Measurements from ENCODE around the gene KRT35.

Gene KRT35

DNA sequence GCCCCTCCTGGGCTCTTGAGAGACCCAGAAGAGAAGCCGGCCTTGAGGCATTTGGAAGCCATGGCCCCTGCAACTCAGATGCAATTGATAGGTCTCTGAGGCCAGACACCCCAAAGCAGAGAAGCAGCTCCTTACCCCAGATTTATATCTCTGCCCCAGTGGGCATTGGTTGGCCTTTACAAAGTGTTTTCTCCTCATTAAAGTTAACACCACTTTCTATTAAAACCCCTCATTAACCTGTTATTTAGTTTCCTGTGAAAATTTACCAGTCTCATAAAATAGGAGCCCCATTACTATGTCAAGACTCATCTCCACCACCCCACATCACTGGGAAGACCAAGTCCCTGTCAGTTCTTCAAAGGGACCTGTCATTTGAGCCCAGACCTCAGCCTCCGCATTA is at the start of gene KRT35:
Gene KRT35 (minus strand): TSS at position 116 of the 400 bp plus-strand sequence. CDS start 54 bp downstream, at position 62.
- no peak for DNase-seq

DNA sequence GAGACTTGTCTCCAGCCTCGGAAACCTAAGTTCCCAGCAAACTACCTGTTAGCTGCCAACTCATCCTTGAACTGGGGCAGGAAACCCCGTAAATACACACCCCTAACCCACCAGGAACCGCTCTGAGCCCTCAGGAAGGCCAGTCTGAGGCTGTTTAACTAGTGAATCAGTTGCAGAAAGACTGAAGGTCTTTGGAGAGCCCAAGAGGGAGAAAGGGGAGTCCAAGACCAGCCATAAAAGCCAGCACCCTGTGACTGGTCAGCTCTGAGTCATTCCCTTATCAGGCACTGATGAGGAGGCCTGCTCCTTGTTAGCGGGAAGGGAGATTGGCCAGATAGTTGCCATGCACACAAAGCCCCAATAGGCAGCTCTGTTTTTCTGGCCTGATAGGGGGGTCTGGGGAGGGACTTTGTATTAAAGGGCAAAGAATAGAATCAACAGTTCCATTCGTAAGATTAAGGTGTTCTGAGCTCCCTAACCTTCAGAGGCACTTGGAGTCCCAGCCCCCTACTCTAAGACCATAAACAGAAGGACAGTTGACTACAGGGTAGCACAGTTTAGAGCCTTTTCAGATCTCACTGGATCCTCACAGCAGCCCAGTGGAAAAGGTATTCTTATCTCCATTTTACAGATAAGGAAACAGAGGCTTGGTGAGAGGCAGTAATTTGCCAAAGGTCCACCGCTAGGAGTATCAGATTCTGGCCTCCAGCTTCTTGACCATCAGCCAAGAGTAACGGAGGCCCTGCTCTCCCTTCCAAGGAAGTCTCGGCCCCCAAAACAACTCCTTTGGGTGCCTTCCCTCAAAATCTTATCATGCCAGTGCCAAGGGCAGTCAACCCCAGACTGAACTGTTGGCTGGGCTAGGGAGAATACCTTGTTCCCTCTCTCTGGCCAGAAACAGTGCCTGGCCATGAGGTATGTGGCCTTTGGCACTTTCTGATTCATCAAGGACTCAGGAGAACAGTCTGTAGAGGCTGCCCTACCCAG is 49.4 kb upstream of the KRT35 start:
- no peak for DNase-seq

DNA sequence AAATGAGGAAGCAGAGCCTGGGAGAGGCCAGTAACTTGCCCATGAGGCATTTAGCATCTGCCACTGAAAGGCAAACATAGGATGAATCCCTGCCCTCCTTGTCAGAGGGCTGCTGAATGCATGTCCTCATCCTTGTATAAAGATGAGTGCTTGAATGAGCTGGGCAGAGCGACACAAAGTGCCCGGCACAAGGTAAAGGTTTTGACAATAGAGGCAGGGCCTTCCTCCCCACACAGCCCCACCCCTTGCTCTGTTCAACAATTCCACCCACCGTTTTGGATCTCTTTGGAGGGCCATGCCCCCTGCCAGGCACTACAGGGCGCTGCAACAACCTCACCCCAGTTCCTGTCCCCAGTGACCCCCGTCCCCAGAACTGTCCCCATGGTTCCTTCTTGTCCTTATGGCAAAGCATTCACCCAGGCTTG is 48.6 kb upstream of the KRT35 start:
- no peak for DNase-seq

- no peak for DNase-seq
These were observed 48.0 kb upstream of the KRT35 start for GRCh38 chr17:41528959-41529353.

GRCh38 chr17:41527063-41528023 is 46.4 kb upstream of the KRT35 start:
- no peak for DNase-seq

DNA sequence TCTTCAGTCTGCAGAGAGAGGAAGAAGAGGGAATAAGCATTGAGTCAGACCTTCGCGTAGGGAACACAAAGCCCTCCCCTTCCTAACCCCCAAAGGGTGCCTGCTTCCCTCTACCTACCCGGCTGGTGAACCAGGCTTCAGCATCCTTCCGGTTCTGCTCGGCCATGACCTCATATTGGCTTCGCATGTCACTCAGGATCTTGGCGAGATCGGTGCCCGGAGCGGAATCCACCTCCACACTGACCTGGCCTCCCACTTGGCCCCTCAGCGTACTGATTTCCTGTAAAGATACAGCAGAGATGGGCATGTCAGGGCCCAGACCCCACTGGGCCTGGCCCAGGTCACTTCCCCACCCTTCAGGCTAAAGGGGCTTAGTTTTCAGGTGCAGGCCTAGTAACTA is 43.3 kb upstream of the KRT35 start:
- no peak for DNase-seq

GRCh38 chr17:41523787-41524186 is 42.8 kb upstream of the KRT35 start:
- DNase-seq, result no peak

DNA sequence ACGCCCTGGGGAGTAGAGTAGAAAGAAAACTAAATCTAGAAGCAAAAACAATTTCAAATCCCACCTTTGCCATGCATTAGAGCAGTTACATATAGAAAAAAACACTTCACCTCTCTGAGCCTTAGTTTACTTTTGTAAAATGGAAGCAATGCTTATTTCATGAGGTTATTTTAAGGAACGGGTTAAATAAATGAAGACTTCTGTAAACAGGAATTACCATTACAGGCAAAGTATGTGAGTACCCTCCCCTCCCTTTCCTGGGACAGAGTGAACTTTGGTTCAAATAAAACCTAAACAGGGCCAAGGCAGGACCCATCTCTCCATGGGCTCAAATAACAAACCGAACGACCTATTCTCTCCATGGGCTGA is 42.3 kb upstream of the KRT35 start:
- DNase-seq, result no peak

GRCh38 chr17:41522301-41523224 is 41.6 kb upstream of the KRT35 start:
- no peak for DNase-seq

DNA sequence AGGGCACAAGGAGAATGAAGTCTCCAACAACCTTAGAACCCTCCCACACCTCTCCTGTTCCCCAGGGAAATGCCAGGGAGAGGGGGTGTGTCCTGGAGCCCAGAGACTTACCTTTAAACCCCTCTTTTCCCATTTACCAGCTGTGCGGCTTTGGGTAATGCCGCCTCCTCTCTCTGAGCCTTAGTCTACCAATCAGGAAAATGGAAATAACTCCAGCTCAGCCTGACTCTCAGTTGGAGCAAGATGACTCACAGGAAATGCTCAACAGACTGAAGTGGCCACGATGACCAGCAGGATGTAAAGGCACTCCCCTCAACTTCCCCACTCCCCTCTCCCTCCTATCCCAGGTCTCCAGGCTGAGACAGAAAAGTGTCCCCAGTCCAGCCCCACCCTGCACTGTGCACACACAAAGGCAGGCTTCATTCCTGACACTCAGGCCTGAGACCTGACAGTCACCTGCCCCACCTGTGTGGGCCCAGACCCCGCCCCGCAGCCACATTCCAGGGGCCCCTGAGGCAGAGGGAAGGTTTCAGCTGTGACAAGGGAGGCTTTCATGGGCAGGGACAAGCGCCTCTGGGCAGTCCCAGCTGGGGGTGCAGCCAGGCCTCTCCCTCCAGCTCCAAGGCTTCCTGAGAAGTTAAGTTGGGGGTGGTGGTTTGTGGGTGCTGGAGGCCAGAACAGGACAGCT is 40.8 kb upstream of the KRT35 start:
- no peak for DNase-seq

GRCh38 chr17:41520821-41521521 is 40.0 kb upstream of the KRT35 start:
- DNase-seq, result peak; percentile 70

- DNase-seq, result peak; percentile 77
These were observed 38.7 kb upstream of the KRT35 start for GRCh38 chr17:41519501-41520224.

DNA sequence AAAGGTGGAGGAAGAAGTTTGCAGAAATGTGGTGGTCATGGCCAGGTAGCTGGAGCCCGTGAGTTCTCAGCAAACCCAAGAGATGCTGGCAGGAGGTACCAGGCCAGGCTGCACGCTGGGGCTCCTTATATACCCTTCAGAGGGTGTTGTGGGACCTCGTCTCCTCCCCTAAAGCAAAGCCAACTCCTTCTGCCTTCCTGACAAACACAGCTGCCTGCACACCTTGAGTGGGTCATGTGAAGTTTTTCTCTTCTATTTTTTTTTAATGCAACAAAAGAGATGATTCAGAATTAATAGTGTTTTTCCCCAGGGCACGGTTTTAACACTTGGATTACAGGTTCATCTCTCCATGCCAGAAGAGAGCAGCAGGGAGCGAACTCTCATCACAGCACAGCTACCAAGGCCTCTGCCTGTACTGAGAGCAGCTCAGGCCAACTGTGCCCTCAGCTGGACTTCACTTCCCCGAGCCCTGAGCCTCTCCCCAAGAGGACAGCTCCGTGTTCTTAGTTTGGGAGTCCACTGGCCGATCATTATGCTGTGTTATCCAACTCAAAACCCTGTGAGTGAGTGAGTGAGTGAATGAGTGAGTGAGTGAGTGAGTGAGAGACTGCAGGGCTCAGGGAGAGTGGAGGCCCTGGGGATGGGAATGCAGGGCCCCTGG is 38.0 kb upstream of the KRT35 start, which contains the start of gene KRT15:
Gene KRT15 (minus strand): TSS at position 102 of the 661 bp plus-strand sequence. CDS start 63 bp downstream, at position 39.
- peak; percentile 39 for DNase-seq

DNA sequence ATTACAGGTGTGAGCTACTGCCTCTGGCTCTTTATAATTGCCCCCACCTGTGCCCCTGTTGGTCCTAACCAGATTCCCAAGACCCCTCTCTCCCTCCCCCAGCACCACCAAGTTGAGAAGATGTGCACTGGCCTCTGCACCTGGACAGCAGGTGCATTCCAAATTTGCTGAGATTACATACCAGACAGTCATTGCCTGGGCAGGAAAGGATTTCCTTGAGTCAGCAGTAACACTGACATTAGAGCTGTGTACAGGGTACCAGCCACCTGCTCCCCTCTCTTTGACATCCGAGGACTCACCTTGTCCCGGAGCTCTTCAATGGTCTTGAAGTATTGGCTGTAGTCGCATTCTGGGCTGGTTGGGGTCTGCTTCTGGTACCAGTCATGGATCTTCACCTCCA is 37.1 kb upstream of the KRT35 start:
- DNase-seq, result no peak

DNA sequence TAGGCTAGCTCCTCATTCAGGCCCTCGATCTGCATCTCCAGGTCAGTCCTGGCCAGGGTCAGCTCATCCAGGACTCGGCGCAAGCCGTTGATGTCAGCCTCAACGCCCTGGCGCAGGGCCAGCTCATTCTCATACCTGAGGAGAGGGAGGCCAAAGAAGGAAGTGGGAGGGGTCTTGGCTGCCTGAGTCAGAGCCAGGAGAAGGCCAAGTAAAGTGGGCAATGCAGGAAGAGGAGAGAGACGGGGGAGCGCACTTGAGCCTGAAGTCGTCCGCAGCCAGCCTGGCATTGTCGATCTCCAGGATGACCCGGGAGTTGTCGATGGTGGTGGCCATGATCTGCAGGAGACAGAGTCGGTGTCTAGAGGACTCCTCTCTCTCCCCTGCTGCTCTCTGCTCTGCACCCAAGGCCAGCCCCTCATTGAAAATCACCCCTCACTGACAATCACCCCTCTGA is 35.9 kb upstream of the KRT35 start:
- peak; percentile 26 for DNase-seq

GRCh38 chr17:41516147-41516829 is 35.3 kb upstream of the KRT35 start:
- no peak for DNase-seq

- no peak for DNase-seq
These were observed 32.2 kb upstream of the KRT35 start for GRCh38 chr17:41513168-41513547.

GRCh38 chr17:41512546-41513167 is 31.7 kb upstream of the KRT35 start:
- DNase-seq, result no peak
